GM18499 (cell line): ENCODE data around the gene AATK.

Experiments
- ATAC-seq: cut with Tn5 transposase; IDR thresholded peaks from one replicate; pipeline ENCODE4 v1.9.1; 2021; ENCODE audit warnings: moderate number of reproducible peaks; ENCODE audit not compliant: insufficient read depth, unreplicated experiment

AATK gene

DNA sequence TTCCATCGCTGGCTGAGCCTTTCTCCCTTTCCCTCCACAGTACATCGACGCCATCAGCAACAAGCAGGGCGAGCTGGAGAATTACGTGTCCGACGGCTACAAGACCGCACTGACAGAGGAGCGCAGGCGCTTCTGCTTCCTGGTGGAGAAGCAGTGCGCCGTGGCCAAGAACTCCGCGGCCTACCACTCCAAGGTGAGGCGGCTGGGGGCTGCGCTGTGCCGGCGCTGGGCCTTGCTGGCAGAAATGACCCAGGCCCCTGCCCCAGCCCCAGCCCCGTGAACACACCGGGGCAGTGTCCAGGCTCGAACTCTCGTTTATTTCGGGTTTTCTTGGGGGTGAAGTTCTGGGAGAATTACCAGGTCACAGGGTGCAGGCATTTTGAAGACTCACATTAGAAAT lies 66.1 kb downstream of the AATK start:
- no peak for ATAC-seq

DNA sequence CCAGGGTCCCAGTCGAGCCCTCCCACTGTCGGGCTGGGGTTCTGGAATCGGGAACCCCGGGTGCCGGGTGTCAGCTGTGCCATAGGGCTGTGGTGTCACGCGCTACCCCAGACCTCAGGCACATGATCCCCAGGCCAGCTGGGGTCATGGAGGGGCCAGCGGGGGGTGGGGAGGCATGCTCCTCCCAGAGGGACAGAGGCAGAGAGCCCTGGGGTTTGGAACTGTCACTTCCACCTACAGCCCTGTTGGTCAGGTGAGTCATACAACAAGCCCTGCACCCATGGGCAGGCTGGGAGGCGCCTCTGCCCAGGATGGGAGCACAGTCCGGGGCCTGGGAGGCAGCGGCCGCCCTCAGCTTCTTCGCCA lies 68.1 kb downstream of the AATK start:
- no peak for ATAC-seq

DNA sequence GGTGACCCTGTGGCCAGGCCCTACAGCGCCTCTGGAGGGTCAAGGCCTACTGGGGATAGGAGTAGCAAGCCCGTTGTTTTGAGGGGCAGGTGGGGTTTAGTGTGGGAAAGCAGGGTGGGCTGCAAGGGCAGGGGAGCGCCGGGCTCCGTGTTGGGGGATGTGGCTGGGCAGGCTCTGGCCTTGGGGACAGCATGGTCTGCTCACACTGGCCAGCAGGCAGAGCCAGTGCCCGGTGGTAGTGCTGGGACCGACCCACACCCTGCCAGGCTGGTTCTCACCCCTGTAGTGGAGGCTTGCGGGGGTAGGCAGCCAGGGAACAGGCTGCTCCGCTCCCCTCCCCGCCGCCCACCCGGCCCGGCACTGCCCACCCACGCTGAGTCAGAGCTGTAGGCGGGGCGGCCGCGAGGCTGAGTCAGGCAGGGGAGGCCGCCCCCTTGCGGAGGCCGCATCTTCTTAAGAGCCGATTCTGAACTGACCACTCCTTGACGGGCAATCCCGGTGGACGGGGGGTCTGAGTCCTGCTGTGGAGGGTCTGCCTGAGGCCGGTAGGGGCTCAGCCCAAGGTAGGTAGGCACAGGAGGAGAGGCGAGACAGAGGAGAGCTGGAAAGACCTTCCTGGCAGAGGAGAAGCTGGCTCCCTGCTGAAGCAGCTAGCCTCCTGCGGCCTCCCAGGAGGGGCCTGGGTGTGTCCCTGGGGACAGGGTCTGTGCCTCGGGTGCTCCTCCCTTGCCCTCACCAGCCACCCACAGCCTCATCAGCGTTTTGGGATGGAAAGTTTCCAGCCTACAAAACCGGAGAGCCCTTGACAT lies 68.7 kb downstream of the AATK start:
- ATAC-seq = no peak

DNA sequence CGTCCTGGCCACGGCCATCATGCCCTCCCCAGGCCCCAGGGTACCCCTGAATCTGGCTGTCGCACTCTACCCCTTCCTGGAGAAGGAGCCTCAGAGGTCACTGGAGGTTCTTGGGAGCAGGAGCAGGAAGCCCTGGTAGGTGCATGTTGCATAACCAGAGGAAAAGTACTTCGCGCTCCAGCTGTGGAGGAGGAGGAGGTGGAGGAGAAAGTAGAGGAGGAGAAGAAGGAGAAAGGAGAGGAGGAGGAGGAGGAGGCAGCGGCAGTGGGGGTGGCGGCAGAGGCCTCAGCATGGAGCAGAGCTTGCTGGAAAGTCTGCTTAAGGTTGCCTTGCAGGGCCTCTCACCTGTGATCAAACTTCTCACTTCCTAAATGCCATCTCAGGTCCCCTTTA lies 69.3 kb downstream of the AATK start:
- ATAC-seq = no peak

DNA sequence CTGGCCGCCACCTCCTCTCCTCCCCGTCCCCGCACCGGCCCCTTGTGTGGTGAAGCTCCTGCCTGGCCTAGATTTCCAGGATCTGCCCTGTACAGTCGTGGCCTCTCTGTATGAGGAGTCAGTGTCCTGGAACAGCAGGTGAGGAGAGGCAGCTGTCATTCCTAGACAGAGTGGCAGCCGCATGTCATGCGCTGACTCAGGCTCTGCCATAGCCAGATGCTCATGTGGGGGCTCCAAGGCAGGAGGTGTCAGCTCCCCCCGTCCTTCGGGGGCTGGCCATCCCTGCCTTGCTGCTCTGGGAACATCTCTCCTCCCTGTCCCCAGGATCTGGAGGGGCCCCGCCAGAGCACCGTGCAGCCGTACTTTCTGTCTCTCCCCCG lies 70.6 kb downstream of the AATK start:
- ATAC-seq = no peak

DNA sequence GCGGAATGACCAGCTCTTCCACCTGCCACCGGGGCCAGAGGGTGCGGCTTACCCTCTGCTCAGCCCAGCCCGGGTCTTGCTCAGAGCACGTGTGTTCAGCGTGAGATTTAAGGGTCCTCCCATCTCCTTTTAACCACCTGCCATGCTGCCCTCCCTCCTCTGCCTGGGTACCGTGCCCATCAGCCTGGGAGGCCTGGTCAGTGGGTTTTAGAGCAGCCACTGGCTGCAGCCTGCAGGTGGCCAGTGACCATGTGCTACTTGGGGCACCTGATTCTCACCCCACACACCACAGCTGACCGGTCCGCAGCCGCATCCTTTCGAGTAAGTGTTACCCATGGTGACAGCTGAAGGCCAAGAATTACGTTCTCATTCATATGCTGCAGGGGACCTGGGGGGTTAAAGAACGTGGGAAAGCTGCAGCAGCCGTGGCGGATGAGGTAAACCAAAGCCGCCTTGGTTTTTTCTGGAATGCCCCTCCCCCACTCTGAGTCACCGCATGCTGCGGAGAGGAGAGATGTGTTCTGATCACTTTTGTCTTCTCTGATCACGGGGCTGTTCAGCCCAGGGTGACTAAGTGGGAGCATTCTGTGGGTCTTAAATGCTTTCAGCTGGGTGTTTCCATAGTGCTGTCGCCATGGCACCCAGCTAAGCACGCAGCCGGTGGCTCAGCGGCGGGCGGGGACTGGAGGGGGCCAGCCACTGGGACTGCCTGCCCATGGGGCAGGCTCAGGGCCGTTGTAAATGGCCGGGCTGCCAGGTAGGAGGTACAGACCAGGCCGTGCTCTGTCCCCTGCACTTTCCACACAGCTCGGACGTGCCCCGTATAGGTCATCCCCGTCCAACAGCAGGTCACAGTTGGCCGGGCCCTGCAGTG lies 71.3 kb downstream of the AATK start:
- no peak for ATAC-seq

DNA sequence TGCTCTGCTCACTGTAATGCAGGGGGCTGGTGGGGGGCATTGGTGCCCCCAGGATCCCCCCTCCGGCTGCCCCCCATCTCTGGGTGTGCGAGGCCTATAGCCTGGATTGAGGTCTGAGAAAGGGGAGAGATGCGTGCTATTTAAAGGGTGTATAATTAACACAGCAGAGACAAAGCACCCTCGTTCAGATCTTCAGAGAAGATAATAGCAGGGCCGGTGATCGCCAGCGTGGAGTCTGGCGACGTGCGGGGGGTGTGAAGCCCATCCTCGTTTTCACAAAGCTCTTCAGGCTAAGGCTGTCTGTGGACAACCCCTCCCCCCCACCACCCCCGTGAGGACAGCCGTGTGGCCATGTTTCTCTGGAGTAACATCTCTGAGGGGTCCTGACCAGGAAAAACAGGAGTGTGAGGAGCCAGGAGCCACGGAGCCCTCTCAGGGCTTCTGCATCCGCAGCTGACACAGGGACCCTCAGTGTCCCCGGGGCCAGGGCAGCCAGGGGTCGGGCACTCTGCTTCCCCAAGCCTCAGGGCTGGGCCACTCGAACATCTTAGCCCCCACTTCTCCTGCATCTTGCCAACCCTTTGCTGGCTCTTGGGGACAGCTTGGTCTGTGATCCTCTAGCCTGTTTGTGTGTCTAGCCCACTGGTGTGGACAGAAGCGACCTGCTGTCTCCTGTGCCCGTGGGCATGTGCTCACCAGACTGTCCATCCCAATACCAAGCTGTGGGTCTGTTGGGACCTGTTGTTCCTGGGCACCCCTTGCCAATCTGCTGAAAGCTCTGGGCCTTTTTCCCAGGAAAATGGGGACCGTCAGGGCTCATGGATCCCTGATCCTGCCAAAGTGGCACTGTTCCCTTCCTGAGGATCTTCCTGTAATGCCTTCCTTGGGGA lies 72.2 kb downstream of the AATK start:
- no peak for ATAC-seq

DNA sequence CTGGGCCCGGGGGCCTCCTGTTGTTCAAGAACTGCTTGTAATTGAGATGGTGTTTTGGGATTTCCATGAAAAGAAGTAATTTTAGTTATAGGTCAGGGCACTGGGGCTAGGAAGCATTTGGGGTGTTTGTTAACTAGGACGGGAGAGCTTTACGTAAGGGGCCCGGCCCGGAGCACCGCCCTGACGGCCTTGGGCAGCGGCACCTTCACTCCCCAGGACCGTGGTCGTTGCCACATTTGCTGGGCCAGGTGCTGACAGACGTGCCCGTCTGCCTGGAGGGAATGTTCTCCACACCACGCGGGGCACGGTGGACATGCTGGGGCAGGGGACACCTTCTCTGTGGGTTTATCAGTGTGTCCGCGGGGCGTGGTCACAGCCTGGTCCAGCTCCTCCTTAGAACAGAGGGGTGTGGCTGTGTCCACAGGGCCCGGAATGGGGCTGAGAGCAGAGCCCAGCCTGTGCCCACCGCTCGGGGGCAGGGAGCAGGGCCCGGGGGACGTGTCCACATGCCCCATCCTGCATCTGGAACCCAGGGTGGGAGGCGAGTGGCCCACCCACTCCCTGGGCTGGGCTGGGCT lies 73.4 kb downstream of the AATK start:
- no peak for ATAC-seq

DNA sequence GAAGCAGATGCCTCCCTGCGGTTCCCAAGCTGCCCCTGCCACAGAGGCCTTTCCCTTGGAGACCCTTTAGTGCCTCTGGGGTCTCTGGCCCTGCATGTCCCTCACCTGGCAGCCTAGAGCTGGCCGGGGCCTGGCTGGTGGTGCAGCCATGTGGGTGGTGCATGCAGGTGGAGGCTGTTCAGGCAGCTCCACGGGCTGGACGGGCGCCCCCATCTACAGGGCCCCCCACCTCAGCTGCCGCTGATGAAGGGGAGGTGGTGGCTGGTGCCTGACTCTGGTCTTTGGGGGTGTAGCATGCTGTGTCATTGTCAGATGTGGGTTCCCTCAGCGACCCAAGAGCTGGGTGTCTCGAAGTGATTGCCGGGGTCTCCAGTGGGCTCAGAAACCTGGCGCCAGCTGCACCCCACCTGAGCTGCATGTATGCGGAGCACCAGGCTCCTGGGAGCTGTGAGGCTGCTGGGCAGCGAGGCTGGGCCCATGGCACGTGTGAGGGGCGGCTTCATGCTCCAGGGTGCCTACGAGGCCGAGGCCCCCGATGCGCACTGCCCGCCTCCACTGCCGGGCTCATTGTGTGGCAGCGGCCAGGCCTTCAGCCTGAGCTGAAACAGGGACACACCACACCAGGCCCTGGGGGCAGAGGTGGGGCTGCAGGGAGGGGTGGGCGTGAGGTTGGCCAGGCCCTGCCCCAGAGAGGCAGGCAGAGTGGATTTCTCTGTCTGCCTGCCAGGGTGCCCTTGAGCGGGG lies 74.1 kb downstream of the AATK start:
- ATAC-seq = no peak

DNA sequence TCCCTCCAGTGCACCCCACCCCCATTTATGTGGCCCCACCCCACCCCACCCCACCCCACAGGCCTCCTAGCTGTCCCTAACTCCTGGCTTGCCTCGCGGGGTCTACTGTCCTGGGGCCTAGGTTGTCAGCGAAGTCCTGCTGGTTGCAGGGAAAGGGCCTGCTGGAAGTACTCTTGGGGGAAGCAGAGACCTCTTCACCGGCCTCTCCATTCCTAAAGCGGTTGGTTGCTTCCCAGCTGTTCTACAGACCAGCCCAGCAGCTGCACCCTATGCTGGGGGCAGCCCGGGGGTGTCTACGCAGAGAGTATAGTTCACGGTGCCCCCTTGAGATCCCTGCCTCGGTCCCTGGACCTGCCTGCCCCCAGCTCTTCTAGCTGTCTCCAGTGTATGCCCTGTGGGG lies 74.9 kb downstream of the AATK start:
- ATAC-seq = no peak

DNA sequence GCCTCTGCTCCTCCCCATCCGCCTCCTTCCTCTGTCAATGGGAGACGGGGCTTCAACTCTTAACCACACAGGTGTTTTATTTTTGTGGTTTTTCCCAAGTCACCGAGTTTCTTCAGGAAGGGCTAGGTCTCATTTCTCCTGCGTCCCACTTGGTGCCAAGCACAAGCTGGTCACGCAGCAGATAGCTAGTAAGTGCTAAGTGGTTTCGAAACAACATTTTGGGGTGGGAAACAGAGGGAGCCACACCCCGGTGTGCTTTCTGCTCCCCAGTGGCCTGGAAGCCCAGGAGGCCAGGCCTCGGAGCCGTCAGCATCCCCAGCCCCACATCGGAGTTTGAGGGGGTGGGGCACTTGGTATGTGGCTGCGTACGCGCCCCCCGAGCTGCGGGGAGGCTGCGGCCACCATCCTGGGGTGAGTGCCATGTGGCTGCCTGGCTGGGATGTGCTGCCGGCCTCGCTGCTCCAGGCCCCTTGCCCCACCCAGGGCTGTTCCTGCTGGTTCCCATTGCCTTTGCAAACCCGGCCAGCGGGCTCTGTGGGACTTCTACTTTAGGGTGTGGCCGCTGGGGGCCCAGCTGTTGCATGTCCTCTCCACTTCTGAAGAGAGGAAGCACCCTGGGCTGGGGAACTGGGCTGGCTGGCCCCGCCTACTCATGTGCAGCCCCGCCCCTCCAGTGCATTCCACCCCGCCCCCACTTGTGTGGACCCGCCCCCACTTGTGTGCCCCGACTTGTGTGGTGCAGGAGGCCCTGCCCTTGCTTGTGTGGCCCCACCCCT lies 75.5 kb downstream of the AATK start:
- no peak for ATAC-seq

DNA sequence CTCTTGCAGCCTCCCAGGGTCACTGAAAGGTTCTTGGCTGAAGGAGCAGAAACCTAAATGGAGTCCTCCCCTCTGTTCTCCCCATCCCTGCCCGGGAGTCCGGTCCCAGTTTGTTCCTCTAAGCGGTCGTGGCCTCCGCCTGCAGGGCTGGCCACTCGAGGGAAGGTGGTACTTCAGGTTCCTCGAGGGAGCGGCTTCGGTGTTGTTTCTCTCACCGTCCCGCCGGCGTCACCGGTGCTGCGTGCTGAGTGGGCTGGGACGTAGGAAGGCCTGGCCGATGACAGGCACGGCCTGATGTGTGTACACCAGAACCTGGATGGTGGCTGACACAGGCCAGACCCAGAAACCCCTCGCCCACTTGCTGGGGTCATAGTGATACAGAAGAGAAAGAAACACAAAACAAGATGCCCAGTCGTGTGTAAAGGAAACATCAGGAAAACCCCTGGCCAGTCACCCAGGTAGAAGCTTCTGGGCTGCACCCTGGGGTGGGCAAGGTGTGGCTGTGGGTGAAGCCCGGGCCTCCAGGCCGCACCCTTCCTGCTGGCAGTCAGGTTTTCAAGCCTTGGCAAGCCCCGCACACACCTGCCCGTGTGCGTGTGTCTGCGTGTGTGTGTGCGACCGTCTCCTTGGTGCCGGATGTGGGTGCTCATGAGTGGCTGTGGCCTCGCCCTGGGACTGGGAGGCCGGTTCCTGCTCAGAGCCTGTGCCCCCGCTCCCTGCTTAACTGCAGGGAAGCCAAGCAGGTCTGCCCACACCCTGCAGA lies 79.1 kb downstream of the AATK start:
- ATAC-seq = no peak

DNA sequence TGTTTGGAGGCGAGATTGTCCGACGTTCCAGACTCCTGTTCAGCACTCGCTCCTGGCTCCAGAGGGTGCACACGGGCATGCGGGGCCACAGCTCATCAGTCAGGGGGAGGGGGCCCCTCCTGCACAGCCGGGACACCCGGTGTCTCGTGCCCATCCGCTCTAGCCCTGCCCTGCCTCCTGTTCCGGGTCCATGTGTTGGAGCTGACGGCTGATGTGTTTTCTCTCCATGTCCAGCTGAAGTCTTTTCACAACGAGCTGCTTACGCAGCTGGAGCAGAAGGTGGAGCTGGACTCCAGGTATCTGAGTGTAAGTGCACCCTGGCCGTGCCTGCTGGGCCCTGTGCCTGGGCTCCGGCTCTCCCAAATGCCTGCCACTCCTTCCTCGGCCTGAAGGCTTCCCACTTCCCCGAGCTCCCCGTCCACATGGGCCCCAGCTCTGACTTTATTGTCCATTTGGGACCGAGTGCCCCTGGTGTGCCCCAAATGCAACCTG lies 80.6 kb downstream of the AATK start:
- no peak for ATAC-seq

DNA sequence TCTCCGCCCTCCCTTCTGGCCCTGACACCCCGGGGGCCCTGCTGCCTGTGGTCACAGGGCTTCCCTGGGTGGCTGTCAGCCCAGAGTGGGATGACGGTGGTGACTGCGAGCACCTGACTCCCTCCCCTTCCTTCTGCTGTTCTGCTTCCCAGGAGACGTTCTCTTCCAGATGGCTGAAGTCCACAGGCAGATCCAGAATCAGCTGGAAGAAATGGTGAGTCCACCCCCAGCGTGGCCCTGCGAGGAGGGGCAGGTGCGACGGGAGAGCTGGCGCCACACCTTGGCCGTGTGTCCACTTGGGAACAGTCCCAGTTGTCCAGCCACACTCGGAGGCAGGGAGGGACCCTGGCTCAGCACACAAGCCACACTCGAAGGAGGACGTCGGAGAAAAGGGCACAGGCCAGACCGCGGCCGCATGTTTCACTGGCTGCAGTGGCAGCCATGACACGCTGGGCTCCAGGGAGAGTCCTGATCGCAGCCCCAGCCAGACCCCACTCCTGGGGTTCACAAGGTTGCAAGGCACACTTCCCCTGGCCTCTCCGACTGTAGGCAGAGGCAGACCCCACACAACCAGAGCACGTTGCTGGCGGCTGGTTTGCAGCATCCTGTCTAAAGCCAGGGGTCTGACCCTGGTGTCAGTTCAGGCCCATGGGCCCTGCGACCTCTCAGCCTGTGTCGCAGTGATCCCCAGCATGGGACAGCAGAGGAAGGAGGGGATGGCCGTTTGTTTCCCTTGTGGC lies 81.2 kb downstream of the AATK start:
- ATAC-seq = no peak

DNA sequence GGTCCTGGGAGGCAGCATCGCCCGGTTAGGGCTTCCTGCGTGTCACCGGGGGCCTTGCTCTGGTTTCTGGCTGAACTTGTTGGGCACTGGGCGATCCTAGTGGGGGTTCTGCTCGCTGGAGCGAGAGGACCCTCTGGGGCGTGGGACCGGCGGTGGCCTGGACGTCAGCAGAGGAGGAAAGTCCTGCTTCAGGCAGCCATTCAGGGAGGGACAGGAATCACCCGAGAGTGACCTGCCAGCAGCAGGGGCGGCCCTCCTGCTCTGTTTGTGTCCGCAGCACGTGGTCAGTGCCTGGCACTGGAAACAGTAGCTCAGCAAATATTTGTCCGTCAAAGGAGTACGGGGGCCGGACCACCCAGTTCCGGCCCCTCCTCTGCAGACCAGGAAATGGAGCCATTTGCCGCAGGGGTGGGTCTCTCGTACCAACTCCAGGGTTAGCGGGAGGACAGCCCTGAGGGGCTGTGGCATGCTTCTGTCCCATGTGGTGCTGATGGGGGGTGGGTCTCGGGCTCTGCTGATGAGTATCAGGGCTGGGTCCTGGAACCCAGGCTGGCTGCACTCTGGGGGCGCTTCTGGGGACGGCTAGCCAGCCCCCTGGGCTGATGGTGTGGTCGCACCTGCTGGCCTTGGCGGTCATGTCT lies 82.8 kb downstream of the AATK start:
- ATAC-seq = no peak

DNA sequence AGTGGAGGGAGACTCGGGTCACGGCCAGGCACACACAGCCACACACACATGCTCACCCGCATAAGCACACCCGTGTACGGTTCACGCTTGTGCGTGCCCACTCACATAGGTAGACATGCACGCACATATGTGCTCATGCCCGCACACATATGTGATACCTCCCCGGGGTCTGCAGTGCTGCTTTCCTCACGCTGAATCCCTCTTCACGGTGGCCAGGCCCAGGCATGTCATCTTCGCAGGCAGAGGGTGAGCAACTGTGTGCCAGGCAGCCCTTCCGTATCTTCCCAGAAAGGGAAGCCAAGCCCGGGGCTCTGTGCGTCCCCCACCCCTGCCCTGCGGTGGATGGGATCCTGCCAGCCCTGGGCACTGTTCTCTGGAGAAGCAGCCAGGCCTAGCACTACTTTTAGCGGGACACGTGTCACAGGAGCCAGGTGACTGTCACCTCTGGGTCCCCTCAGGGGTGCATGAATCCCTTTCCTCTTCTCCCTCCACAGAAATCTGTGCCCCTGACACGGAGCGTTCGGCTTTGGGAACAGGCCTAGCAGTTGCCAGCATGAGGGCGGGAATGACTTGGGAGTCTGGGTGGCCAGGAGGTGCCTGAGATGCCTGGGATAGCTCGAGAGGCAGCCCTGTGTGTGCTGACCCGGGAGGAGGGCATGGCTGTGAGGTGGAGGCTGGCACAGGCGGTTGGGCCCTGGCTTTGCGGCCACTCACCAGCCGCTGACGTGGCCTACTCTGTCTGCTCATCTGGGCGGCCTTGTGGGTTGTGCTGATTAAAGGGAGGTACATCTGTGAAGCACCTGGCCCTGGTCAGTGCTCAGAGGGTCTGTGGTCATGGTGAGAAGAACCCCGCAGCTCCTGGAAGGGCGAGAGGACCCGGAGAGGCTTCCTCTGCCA lies 83.6 kb downstream of the AATK start:
- no peak for ATAC-seq
